DOHH2 (cell line): Measurements from ENCODE around the gene CCDC197.

Experiments used
- H3F3A ChIP-seq: fragments of 200-600 bp; sonication (generic), shearing (Covaris generic); 2 replicates; pipeline ENCODE4 v1.6.0; 2016; ENCODE audit warnings: antibody characterized with exemption, mild to moderate bottlenecking; ENCODE audit not compliant: control insufficient read depth, insufficient read depth
- H3K27ac ChIP-seq: fragments of 200-600 bp; sonication (generic); 2 replicates; pipeline ENCODE4 v1.5.1; 2014; ENCODE audit warnings: low read depth, mild to moderate bottlenecking, low read length, moderate library complexity
- H3K27me3 ChIP-seq: fragments of 200-600 bp; sonication (generic); 2 replicates; pipeline ENCODE4 v1.6.1; 2014; ENCODE audit warnings: mild to moderate bottlenecking, low read length, mixed read lengths; ENCODE audit not compliant: control insufficient read depth
- H3K36me3 ChIP-seq: fragments of 200-600 bp; sonication (generic); 2 replicates; pipeline ENCODE4 v1.6.1; 2014; ENCODE audit warnings: mild to moderate bottlenecking, low read length, moderate library complexity, mixed read lengths; ENCODE audit not compliant: control insufficient read depth
- H3K4me1 ChIP-seq: fragments of 200-600 bp; sonication (generic); 2 replicates; pipeline ENCODE4 v1.6.1; 2014; ENCODE audit warnings: mild to moderate bottlenecking, low read length, mixed read lengths; ENCODE audit not compliant: control insufficient read depth
- H3K4me2 ChIP-seq: fragments of 200-600 bp; sonication (generic); 2 replicates; pipeline ENCODE4 v1.6.0; 2014; ENCODE audit warnings: mild to moderate bottlenecking, low read length, moderate library complexity
- H3K4me3 ChIP-seq: fragments of 200-600 bp; sonication (generic); 2 replicates; pipeline ENCODE4 v1.5.1; 2014; ENCODE audit warnings: mild to moderate bottlenecking, low read length, mixed read lengths
- H3K79me2 ChIP-seq: fragments of 200-600 bp; sonication (generic); 2 replicates; pipeline ENCODE4 v1.6.1; 2014; ENCODE audit warnings: mild to moderate bottlenecking, low read length, mixed read lengths; ENCODE audit not compliant: control insufficient read depth
- H3K9me2 ChIP-seq: fragments of 200-600 bp; sonication (generic); replicated peaks from 2 replicates; pipeline ENCODE4 v1.6.1; 2014; ENCODE audit warnings: mild to moderate bottlenecking, low read length, mixed read lengths; ENCODE audit not compliant: control insufficient read depth
- H3K9me3 ChIP-seq: fragments of 200-600 bp; sonication (generic); 2 replicates; pipeline ENCODE4 v1.6.1; 2014; ENCODE audit warnings: antibody characterized with exemption, low read length, mixed read lengths; ENCODE audit not compliant: control insufficient read depth, insufficient read depth
- H4K20me1 ChIP-seq: fragments of 200-600 bp; sonication (generic); 2 replicates; pipeline ENCODE4 v1.6.0; 2014; ENCODE audit warnings: low read depth, mild to moderate bottlenecking, antibody characterized with exemption, low read length, moderate library complexity; ENCODE audit not compliant: control insufficient read depth, insufficient read depth
- EZH2phosphoT487 ChIP-seq: fragments of 200-600 bp; sonication (generic); IDR thresholded peaks from 2 replicates; pipeline ENCODE4 v1.6.1; 2017; ENCODE audit warnings: borderline replicate concordance, mild to moderate bottlenecking, antibody characterized with exemption, low read length, moderate library complexity, mixed read lengths
- TF ChIP-seq, protein P1 (sequence below): fragments of 200-600 bp; sonication (generic); IDR thresholded peaks from one replicate; pipeline ENCODE4 v1.5.1; 2014; ENCODE audit warnings: antibody characterized with exemption, mild to moderate bottlenecking, low read depth, low read length; ENCODE audit not compliant: poor library complexity, severe bottlenecking

The CCDC197 gene

DNA sequence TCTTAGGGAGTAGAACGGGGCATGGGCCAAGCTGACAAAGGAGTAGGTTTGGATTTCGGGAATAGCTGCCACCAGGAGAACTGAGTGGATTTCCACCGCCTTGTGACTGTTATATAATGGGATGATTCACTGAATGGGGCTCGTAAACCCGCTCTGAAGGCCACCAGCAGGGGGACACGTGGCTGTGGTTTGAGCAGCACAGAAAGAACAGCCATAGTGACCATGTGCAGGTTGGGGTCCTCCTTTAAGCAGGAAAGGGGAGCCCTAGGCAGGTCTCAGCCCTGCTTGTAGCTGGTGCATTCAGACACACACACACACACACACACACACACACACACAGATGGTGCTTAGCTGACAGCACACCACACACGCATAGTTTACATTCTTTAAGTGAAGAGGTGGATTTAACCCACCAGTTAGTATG is 12.1 kb upstream of the CCDC197 start:
- H3K4me3 ChIP-seq: no peak overlapping the region
- no peaks in the 10 kb centered on the region for H3K9me2 ChIP-seq
- no peak overlapping the region for H3K27ac ChIP-seq
- H3F3A ChIP-seq: no peaks in the 10 kb centered on the region
- H3K4me2 ChIP-seq: no peak overlapping the region
- H3K36me3 ChIP-seq: no peaks in the 10 kb centered on the region
- peaks cover 12% of the 10 kb centered on the region for H3K4me1 ChIP-seq
- H3K9me3 ChIP-seq: no peaks in the 10 kb centered on the region
- no peaks in the 10 kb centered on the region for H4K20me1 ChIP-seq
- TF ChIP-seq, protein P1, sequence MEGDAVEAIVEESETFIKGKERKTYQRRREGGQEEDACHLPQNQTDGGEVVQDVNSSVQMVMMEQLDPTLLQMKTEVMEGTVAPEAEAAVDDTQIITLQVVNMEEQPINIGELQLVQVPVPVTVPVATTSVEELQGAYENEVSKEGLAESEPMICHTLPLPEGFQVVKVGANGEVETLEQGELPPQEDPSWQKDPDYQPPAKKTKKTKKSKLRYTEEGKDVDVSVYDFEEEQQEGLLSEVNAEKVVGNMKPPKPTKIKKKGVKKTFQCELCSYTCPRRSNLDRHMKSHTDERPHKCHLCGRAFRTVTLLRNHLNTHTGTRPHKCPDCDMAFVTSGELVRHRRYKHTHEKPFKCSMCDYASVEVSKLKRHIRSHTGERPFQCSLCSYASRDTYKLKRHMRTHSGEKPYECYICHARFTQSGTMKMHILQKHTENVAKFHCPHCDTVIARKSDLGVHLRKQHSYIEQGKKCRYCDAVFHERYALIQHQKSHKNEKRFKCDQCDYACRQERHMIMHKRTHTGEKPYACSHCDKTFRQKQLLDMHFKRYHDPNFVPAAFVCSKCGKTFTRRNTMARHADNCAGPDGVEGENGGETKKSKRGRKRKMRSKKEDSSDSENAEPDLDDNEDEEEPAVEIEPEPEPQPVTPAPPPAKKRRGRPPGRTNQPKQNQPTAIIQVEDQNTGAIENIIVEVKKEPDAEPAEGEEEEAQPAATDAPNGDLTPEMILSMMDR: peak; percentile 45
- TF ChIP-seq EZH2phosphoT487: no peak
- no peaks in the 10 kb centered on the region for H3K27me3 ChIP-seq
- H3K79me2 ChIP-seq: no peaks in the 10 kb centered on the region

DNA sequence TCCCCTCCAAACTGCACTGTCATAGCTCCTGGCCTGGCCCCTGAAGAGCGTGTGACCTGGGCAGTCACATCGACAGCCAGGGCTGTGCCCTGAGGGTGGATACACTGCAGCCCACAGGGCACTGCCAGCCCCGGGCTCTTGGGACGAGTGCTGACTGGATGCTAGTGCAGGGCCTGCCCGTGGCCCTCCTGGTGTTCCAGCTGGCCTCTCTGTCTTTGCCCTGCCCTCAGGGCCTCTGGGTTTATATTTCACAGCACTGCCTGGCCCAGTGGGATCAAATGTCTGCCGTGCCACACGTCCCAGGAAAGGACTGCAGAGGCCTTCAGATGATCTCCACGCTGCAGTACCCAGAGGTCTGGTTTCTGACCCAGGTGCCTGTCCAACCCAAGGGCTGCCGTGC is 10.1 kb upstream of the CCDC197 start:
- no peaks in the 10 kb centered on the region for H4K20me1 ChIP-seq
- H3K79me2 ChIP-seq: no peaks in the 10 kb centered on the region
- H3F3A ChIP-seq: no peaks in the 10 kb centered on the region
- H3K27me3 ChIP-seq: no peaks in the 10 kb centered on the region
- no peak overlapping the region for H3K27ac ChIP-seq
- H3K4me1 ChIP-seq: peaks cover 13% of the 10 kb centered on the region
- no peaks in the 10 kb centered on the region for H3K9me2 ChIP-seq
- no peak overlapping the region for H3K4me2 ChIP-seq
- no peaks in the 10 kb centered on the region for H3K9me3 ChIP-seq
- no peak overlapping the region for H3K4me3 ChIP-seq
- TF ChIP-seq, protein P1: no peak
- TF ChIP-seq EZH2phosphoT487: no peak
- no peaks in the 10 kb centered on the region for H3K36me3 ChIP-seq

DNA sequence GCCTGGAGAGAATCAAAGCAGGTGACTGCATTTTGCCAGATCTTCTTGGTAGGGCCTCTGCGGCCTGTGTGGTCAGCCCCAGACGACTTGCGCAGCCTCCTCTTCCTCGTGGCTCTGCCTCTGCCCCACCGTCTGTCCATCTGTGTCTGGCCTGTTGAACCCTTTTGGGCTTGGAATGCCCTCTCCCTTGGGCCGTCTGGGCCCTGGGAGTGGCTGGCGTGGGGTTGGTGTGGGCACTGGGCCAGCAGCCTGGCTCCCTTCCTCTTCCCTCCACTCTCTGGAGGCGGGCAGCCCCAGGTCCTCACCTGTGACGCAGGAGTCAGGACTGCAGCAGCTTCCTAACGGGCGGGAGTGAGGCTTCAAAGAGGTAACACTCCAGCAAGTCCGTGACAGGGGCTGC is 9.7 kb upstream of the CCDC197 start:
- no peak overlapping the region for H3K4me2 ChIP-seq
- H3K4me1 ChIP-seq: peaks cover 13% of the 10 kb centered on the region
- no peaks in the 10 kb centered on the region for H3K79me2 ChIP-seq
- no peak overlapping the region for H3K4me3 ChIP-seq
- no peaks in the 10 kb centered on the region for H4K20me1 ChIP-seq
- H3K27me3 ChIP-seq: no peaks in the 10 kb centered on the region
- TF ChIP-seq, protein P1: no peak
- no peak for TF ChIP-seq EZH2phosphoT487
- H3K9me3 ChIP-seq: no peaks in the 10 kb centered on the region
- no peaks in the 10 kb centered on the region for H3F3A ChIP-seq
- no peak overlapping the region for H3K27ac ChIP-seq
- H3K36me3 ChIP-seq: no peaks in the 10 kb centered on the region
- no peaks in the 10 kb centered on the region for H3K9me2 ChIP-seq
